ENCODE data around the gene DCAF10.

DNA sequence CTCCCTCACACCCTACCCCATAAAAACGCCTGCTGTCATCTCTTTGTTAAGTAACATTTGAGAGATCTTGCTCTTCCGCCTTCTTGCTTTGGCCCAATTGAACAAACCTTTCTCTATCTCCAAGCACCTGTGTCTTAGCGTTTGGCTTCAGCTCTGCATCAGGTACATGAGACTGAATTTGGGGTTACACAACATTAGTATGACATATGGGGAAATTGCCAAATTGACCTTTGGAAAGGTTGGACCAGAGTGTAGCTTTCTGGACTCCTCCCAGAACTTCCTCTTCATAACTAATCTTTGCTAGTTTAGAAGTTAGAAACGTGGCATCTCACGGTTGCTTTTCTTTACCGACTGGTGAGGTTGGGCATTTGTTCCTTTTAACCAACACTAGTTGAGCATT lies 12.3 kb upstream of the DCAF10 start:
- no peak for TF ChIP-seq POLR2AphosphoS5 (IDR thresholded peaks at IDR 0.05; ENCODE audit: borderline replicate concordance, low read depth, low read length)
- TF ChIP-seq EZH2 (IDR thresholded peaks at IDR 0.05) = no peak
- TF ChIP-seq FOXP2 (optimal IDR thresholded peaks at IDR 0.05; ENCODE audit: control extremely low read depth, extremely low read length, insufficient read depth) = no peak

All from SK-N-MC (cell line).